ENCODE results near the gene ZNF592. TPM values are rescaled to one million over a fixed set of nuclear protein-coding genes. Genes with fewer than 3 reads are reported as not detected.

ZNF592 gene
- total RNA-seq, 1 donor from 2014 or later, result 42.3 TPM

DNA sequence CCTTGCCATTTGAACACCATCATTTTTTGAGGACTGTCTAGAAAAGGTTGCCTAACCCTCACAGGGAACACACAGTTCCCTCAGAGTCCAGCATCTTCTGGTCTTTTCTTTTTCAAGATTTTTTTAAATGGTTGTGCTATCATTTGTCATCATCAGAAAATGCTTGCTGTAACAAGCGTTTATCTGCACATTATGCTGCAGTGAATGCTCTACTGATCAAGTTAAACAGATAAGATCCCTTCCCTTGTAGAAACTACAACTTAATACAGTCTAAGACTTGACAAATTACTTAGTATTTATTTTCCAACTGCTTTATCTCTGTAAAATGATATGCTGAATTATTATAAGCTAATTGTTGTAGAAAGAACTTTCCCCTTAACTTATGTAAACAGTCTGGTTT is 56.8 kb downstream of the ZNF592 start:
- no peak for TF ChIP-seq CTCF (IDR thresholded peaks at IDR 0.05; ENCODE audit: partially characterized antibody, unreplicated experiment)
- Mint-ChIP-seq H3K4me3 (ENCODE audit: unreplicated experiment) (no peak overlapping the region), H3K4me1 (ENCODE audit: low read depth, unreplicated experiment) (peaks cover 18% of the 10 kb centered on the region), H3K9me3 (ENCODE audit: unreplicated experiment) (peaks cover 2% of the 10 kb centered on the region), H3K27ac (ENCODE audit: unreplicated experiment) (peak overlapping the region; percentile 8), H3K27me3 (ENCODE audit: unreplicated experiment) (peaks cover 8% of the 10 kb centered on the region), H3K36me3 (ENCODE audit: unreplicated experiment) (no peaks in the 10 kb centered on the region)
- no peak for DNase-seq

DNA sequence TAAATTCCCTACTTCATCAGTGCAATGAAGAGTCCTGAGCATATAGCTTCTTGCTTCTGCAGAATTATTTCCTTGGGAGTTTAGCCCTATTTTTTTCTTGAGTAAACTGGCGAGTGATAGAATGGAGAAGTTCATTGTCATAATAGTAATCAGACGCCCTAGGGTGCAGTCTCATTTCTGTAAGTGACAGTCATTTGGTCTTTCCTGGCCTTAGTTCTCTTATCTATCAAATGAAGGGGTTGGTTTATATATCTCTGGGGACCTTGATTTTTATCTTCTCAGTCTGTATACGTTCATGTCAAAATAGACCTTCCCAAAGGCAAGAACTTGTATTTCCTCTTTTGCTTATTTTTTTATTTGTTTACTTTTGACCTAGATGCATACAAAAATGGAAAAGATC is 58.8 kb downstream of the ZNF592 start:
- Mint-ChIP-seq H3K4me3 (ENCODE audit: unreplicated experiment) (no peak overlapping the region), H3K9me3 (ENCODE audit: unreplicated experiment) (peaks cover 6% of the 10 kb centered on the region), H3K27ac (ENCODE audit: unreplicated experiment) (no peak overlapping the region), H3K27me3 (ENCODE audit: unreplicated experiment) (peaks cover 11% of the 10 kb centered on the region), H3K4me1 (ENCODE audit: low read depth, unreplicated experiment) (peaks cover 26% of the 10 kb centered on the region), H3K36me3 (ENCODE audit: unreplicated experiment) (no peaks in the 10 kb centered on the region)
- DNase-seq, result no peak
- TF ChIP-seq CTCF (IDR thresholded peaks at IDR 0.05; ENCODE audit: partially characterized antibody, unreplicated experiment), result no peak

GRCh38 chr15:84810073-84810840 is 61.9 kb downstream of the ZNF592 start:
- no peaks in the 10 kb centered on the region for H3K36me3 Mint-ChIP-seq (ENCODE audit: unreplicated experiment)
- H3K9me3 Mint-ChIP-seq (ENCODE audit: unreplicated experiment), result peaks cover 9% of the 10 kb centered on the region
- TF ChIP-seq CTCF (IDR thresholded peaks at IDR 0.05; ENCODE audit: partially characterized antibody, unreplicated experiment), result no peak
- H3K4me1 Mint-ChIP-seq (ENCODE audit: low read depth, unreplicated experiment), result peaks cover 26% of the 10 kb centered on the region
- peak overlapping the region; percentile 63 for H3K4me3 Mint-ChIP-seq (ENCODE audit: unreplicated experiment)
- H3K27ac Mint-ChIP-seq (ENCODE audit: unreplicated experiment), result peak overlapping the region; percentile 88
- peaks cover 8% of the 10 kb centered on the region for H3K27me3 Mint-ChIP-seq (ENCODE audit: unreplicated experiment)
- DNase-seq, result peak; percentile 79

DNA sequence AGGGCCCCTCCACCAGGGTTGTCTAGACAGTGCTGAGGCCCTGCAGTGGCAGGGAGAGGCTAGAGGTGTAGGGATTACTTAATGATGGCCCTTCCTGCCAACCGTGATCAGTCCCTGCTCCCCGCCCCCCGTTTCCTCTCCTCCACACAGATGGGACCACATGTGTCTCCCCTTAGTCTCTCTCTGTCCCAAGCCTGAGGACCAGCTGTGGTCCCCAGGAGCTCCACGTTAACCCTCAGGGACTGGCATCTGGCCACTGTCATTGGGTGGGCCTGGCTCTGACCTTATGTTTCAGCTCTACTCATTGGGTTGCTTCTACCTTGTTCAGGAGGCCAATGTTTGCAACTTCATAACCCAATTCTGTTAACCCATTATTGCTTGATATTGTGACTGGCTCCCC is 62.8 kb downstream of the ZNF592 start:
- no peak for DNase-seq
- Mint-ChIP-seq H3K4me3 (ENCODE audit: unreplicated experiment) (no peak overlapping the region), H3K27ac (ENCODE audit: unreplicated experiment) (peak overlapping the region; percentile 88), H3K9me3 (ENCODE audit: unreplicated experiment) (peaks cover 9% of the 10 kb centered on the region), H3K4me1 (ENCODE audit: low read depth, unreplicated experiment) (peaks cover 26% of the 10 kb centered on the region), H3K27me3 (ENCODE audit: unreplicated experiment) (peaks cover 13% of the 10 kb centered on the region), H3K36me3 (ENCODE audit: unreplicated experiment) (no peaks in the 10 kb centered on the region)
- no peak for TF ChIP-seq CTCF (IDR thresholded peaks at IDR 0.05; ENCODE audit: partially characterized antibody, unreplicated experiment)

DNA sequence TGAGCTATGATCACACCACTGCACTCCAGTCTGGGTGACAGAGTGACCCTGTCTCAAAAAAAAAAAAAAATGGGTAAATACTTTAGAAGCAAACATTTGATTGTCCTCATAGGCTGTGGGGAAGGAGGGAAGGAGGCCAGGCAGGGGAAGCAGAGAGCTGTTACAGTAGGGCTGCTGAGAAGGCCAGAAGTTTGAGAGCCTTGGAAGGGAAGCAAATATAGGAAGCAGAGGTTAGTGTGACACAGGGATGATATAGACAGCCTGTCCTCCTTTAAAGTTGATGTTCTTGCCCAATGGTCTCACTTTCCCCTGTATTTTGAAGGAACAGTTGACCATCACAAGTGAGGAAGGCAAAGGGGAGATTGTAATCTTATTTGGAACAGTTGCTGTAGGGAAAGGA is 63.4 kb downstream of the ZNF592 start:
- peaks cover 12% of the 10 kb centered on the region for H3K9me3 Mint-ChIP-seq (ENCODE audit: unreplicated experiment)
- peak overlapping the region; percentile 30 for H3K27ac Mint-ChIP-seq (ENCODE audit: unreplicated experiment)
- H3K4me1 Mint-ChIP-seq (ENCODE audit: low read depth, unreplicated experiment), result peaks cover 27% of the 10 kb centered on the region
- H3K27me3 Mint-ChIP-seq (ENCODE audit: unreplicated experiment), result peaks cover 16% of the 10 kb centered on the region
- peaks cover 3% of the 10 kb centered on the region for H3K36me3 Mint-ChIP-seq (ENCODE audit: unreplicated experiment)
- H3K4me3 Mint-ChIP-seq (ENCODE audit: unreplicated experiment), result no peak overlapping the region
- no peak for DNase-seq
- no peak for TF ChIP-seq CTCF (IDR thresholded peaks at IDR 0.05; ENCODE audit: partially characterized antibody, unreplicated experiment)
